GM23338 (cell line): ENCODE results near the gene TOM1L2. TPM values are rescaled to one million over a fixed set of nuclear protein-coding genes. Genes with fewer than 3 reads are reported as not detected.

Source experiments
- ATAC-seq: fragments of 200-7000 bp; cut with Tn5 transposase; 3 replicates; pipeline ENCODE4 v1.9.1; 2020
- DNase-seq: peaks from one replicate; pipeline ENCODE4 v3.0.0-alpha.2; 2015; ENCODE audit warnings: low spot score
- H2AFZ ChIP-seq: fragments of 200-600 bp; sonication (generic); 2 replicates; pipeline ENCODE4 v1.8.0; 2016; ENCODE audit warnings: antibody characterized with exemption, mild to moderate bottlenecking, moderate library complexity
- H3F3A ChIP-seq: fragments of 200-600 bp; sonication (generic); replicated peaks from 2 replicates; pipeline ENCODE4 v1.8.0; 2017; ENCODE audit warnings: antibody characterized with exemption, mixed run types, low read depth
- H3K27ac ChIP-seq: fragments of 200-600 bp; sonication (generic); 2 replicates; pipeline ENCODE4 v1.6.1; 2016; ENCODE audit warnings: low read depth
- H3K27me3 ChIP-seq: fragments of 200-600 bp; sonication (generic); 2 replicates; pipeline ENCODE4 v1.8.0; 2016; ENCODE audit warnings: mild to moderate bottlenecking, mixed run types, moderate library complexity; ENCODE audit not compliant: insufficient read depth
- H3K36me3 ChIP-seq: fragments of 200-600 bp; sonication (generic); 2 replicates; pipeline ENCODE4 v1.8.0; 2016; ENCODE audit warnings: mild to moderate bottlenecking; ENCODE audit not compliant: insufficient read depth
- H3K4me1 ChIP-seq: fragments of 200-600 bp; sonication (generic); 2 replicates; pipeline ENCODE4 v1.8.0; 2016; ENCODE audit warnings: mild to moderate bottlenecking, moderate library complexity; ENCODE audit not compliant: insufficient read depth
- H3K4me2 ChIP-seq: fragments of 200-600 bp; sonication (generic); 2 replicates; pipeline ENCODE4 v1.7.1; 2017; ENCODE audit warnings: mixed run types
- H3K4me3 ChIP-seq: fragments of 200-600 bp; sonication (generic); 2 replicates; pipeline ENCODE4 v1.6.1; 2016; ENCODE audit warnings: mixed run types
- H3K79me2 ChIP-seq: fragments of 200-600 bp; sonication (generic); replicated peaks from 2 replicates; pipeline ENCODE4 v1.8.0; 2017; ENCODE audit warnings: mild to moderate bottlenecking; ENCODE audit not compliant: insufficient read depth
- H3K9me2 ChIP-seq: fragments of 200-600 bp; sonication (generic); 2 replicates; pipeline ENCODE4 v1.8.0; 2017; ENCODE audit not compliant: insufficient read depth
- H4K20me1 ChIP-seq: fragments of 200-600 bp; sonication (generic); replicated peaks from 2 replicates; pipeline ENCODE4 v1.8.0; 2017; ENCODE audit warnings: mild to moderate bottlenecking; ENCODE audit not compliant: insufficient read depth
- H3K27ac Mint-ChIP-seq: 2 replicates; pipeline ENCODE4 v1.8.0; 2020; ENCODE audit warnings: inconsistent platforms, mild to moderate bottlenecking, moderate library complexity, mixed read lengths
- H3K27me3 Mint-ChIP-seq: 3 replicates; pipeline ENCODE4 v1.8.0; 2022; ENCODE audit warnings: low read depth, mild to moderate bottlenecking, moderate library complexity, mixed read lengths, inconsistent platforms; ENCODE audit not compliant: insufficient read depth, poor library complexity
- H3K36me3 Mint-ChIP-seq: 3 replicates; pipeline ENCODE4 v1.8.0; 2021; ENCODE audit warnings: low read depth, mild to moderate bottlenecking, inconsistent platforms, moderate library complexity, mixed read lengths
- H3K4me1 Mint-ChIP-seq: 3 replicates; pipeline ENCODE4 v1.8.0; 2020; ENCODE audit warnings: mild to moderate bottlenecking, inconsistent platforms, mixed read lengths
- H3K4me3 Mint-ChIP-seq: 3 replicates; pipeline ENCODE4 v1.8.0; 2021; ENCODE audit warnings: moderate library complexity, mild to moderate bottlenecking, inconsistent platforms, mixed read lengths
- H3K9me3 Mint-ChIP-seq: 3 replicates; pipeline ENCODE4 v1.8.0; 2020; ENCODE audit warnings: moderate library complexity, mild to moderate bottlenecking, inconsistent platforms, mixed read lengths
- CTCF ChIP-seq, 2 experiments: fragments of 200-600 bp in 1 of 2; sonication (generic) in 1 of 2; conservative IDR thresholded peaks; 2 replicates each; pipeline versions ENCODE4 v1.5.1 to v1.6.1; 2016 to 2017; ENCODE audit warnings: antibody characterized with exemption in 2 of 2, low read depth in 2 of 2, mild to moderate bottlenecking in 2 of 2, moderate library complexity in 1 of 2
- POLR2AphosphoS5 ChIP-seq: IDR thresholded peaks from 2 replicates; pipeline ENCODE4 v1.6.1; 2016; ENCODE audit warnings: antibody characterized with exemption, low read depth
- ZNF462 ChIP-seq: fragments of 250-450 bp; sonication (Bioruptor Pico); IDR thresholded peaks from 2 replicates; pipeline ENCODE4 v1.5.0; 2020; ENCODE audit warnings: mild to moderate bottlenecking, moderate library complexity
- polyA plus RNA-seq: library from polyadenylated mRNA; unstranded; fragments of >200 nt; fragmentation: Nextera tagmentation; extraction: Ambion mirVana; gene quantifications from 2 replicates; pipeline ENCODE4 v1.2.1, GENCODE V29; 2016
- total RNA-seq: library from RNA; depleted of rRNA; stranded (reverse); fragments of >200 nt; shearing (Covaris generic); gene quantifications from 2 replicates; pipeline ENCODE4 v1.2.3, GENCODE V29; 2014

The TOM1L2 gene
- total and polyA plus RNA-seq, 2 experiments from 2014 or later, result 3.3 TPM

- no peak for TF ChIP-seq ZNF462 (CRISPR knock-in tag)
Measured at GRCh38 chr17:17892009-17892408, 80.2 kb downstream of the TOM1L2 start (continued).

GRCh38 chr17:17890773-17891759, 81.1 kb downstream of the TOM1L2 start:
- Mint-ChIP-seq H3K4me1 (peaks cover 26% of the 10 kb centered on the region), H3K9me3 (no peaks in the 10 kb centered on the region; the same call in 2 of the 3 replicates), H3K36me3 (no peaks in the 10 kb centered on the region), H3K27me3 (peaks cover 4% of the 10 kb centered on the region), H3K4me3 (no peak overlapping the region), H3K27ac (no peak overlapping the region)
- TF ChIP-seq POLR2AphosphoS5 (no peak), CTCF (conservative IDR thresholded peaks at IDR 0.05; ENCODE audit: low read depth in 2 of 2) (peak; percentile 74 to 88)
- H3K9me2 ChIP-seq, result no peaks in the 10 kb centered on the region
- H3K4me3 ChIP-seq, result no peak overlapping the region
- H3F3A ChIP-seq, result no peaks in the 10 kb centered on the region
- DNase-seq (peak; percentile 79), ATAC-seq (peak; percentile 85)
- H3K27ac ChIP-seq, result no peak overlapping the region
- H3K4me1 ChIP-seq, result no peaks in the 10 kb centered on the region; the same call in 1 of the 2 replicates
- H2AFZ ChIP-seq, result no peak overlapping the region
- no peaks in the 10 kb centered on the region for H3K27me3 ChIP-seq
- H3K36me3 ChIP-seq, result no peaks in the 10 kb centered on the region
- H3K79me2 ChIP-seq, result no peaks in the 10 kb centered on the region
- no peak overlapping the region for H3K4me2 ChIP-seq
- no peaks in the 10 kb centered on the region for H4K20me1 ChIP-seq
